Choroid plexus epithelial cell (primary cell): Measurements from ENCODE around the gene EHD2.

Source experiments
- DNase-seq: peaks from one replicate; pipeline ENCODE4 v3.0.0-alpha.2; 2010; ENCODE audit warnings: low read depth
- H3K4me3 ChIP-seq: 2 replicates; pipeline ENCODE4 v1.5.1; 2011; ENCODE audit warnings: low read depth, mild to moderate bottlenecking, control low read depth, low read length, moderate library complexity
- CTCF ChIP-seq: conservative IDR thresholded peaks from 2 replicates; pipeline ENCODE4 v1.5.1; 2011; ENCODE audit warnings: low read depth, mild to moderate bottlenecking, control low read depth, inconsistent platforms, low read length, moderate library complexity

EHD2 gene

GRCh38 chr19:47790398-47790814 is 77.2 kb downstream of the EHD2 start:
- DNase-seq = peak; percentile 77
- H3K4me3 ChIP-seq = no peak overlapping the region
- TF ChIP-seq CTCF = peak; percentile 94

- TF ChIP-seq CTCF = no peak
- H3K4me3 ChIP-seq = no peak overlapping the region
- no peak for DNase-seq
These were observed 79.4 kb downstream of the EHD2 start for GRCh38 chr19:47792616-47793015.
